Fibroblast of skin of left biceps (primary cell): ENCODE results near the gene SLC33A1.
"Not testable (repeated sequence)": the region's sequence is repeated elsewhere in the genome, so short reads cannot be mapped to it uniquely, and the experiment has no call there.

Source experiments
- DNase-seq, 2 experiments: peaks; one replicate each; pipeline ENCODE4 v3.0.0-alpha.2; 2013; ENCODE audit warnings: low read depth in 2 of 2

SLC33A1 gene

GRCh38 chr3:155854141-155854940, at the start of gene SLC33A1:
Gene SLC33A1, minus strand, starts transcription at chr3:155854427. Its CDS starts 430 bp downstream, at chr3:155853997.
- peak; percentile 98 to 99 for DNase-seq

DNA sequence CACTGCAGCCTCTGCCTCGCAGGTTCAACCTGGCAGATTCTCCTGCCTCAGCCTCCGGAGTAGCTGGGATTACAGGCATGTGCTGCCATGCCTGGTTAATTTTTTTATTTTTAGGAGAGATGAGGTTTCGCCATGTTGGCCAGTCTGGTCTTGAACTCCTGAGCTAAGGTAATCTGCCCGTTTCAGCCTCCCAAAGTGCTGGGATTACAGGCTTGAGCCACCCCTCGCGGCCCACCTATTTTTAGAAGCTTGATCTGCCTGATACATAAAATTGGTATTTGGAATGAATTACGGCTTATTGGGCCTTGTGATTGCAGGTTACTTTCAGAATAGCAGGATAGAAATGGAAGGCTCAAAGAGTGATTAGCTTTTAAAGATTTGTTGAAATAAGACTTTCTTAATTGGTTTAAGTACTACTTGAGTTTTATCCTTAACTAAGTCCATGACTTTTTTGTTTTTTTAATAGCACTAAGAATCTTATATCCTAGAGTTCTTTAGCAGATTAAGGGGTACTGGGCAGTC, 41.2 kb upstream of the SLC33A1 start:
- no peak for DNase-seq

DNA sequence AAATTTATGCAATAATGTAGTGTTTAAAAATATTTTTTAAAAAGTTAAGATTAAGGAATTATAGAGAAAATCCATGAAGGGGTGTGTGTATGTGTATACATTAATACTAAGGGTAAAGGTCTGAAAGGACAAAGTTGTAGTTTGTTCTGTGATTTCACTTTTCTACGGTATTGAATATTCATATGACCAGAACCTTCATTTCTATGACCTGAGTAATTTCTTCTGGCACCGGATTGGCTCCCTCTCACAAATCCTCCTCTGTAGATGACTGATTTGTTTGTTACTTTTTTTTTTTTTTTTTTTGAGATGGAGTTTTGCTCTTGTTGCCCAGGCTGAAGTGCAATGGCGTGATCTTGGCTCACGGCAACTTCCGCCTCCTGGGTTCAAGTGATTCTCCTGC, 37.1 kb upstream of the SLC33A1 start:
- no peak for DNase-seq

- DNase-seq, result no peak
These were observed 36.5 kb upstream of the SLC33A1 start for GRCh38 chr3:155890671-155891190.

DNA sequence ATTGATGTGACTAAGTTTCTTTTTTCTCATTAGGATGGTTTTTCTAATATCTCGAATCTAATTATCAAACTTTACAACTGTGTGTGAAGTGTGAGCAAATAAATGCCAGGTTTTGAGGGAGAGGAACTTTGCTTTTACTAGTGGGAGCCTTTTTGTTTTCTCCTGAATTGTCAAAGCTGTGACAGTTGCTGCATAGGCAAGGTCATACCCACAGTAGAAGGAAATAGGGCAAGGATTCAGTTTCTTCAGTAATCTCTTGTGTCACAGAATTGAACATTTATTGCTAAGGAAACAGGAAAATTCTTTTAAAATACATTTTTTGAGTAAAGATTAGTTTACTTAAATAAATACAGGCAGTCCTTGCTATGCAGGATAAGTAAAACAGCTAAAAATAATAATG, 35.7 kb upstream of the SLC33A1 start:
- DNase-seq, result no peak

- no peak for DNase-seq
These were observed 35.0 kb upstream of the SLC33A1 start for GRCh38 chr3:155889212-155889611.

DNA sequence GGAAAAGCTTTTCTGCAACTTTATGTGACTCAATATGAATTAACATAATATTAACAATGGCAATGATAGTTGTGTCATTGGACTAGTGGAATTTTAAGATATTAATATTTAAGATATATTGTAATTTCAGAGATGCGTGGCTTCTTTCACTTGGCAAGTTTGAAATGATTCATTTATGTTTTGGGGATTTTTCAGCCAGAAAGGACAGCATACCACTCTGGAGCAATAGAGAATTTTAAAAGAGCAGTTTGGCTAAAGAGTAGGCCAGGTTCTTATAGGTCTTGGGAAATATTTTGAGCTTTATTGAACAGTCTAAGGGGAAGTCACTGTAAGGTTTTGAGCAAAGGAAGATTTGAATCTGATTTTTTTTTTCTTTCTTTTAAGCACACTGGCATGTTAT, 32.7 kb upstream of the SLC33A1 start:
- no peak for DNase-seq

DNA sequence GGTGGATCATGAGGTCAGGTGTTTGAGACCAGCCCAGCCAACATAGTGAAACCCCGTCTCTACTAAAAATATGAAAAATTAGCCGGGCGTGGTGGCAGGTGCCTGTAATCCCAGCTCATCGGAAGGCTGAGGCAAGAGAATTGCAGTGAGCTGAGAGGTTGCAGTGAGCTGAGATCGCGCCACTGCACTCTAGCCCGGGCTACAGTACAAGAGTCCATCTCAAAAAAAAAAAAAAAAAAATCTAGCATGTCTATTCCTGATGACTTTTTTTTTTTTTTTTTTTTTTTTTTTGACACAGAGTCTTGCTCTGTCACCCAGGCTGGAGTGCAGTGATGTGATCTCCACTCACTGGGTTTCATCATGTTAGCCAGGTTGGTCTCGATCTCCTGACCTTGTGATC, 32.1 kb upstream of the SLC33A1 start:
- not testable (repeated sequence) for DNase-seq

GRCh38 chr3:155885292-155885691, 31.1 kb upstream of the SLC33A1 start:
- no peak for DNase-seq

- DNase-seq, result no peak
These were observed 30.1 kb upstream of the SLC33A1 start for GRCh38 chr3:155884292-155884691.

GRCh38 chr3:155880286-155880685, 26.1 kb upstream of the SLC33A1 start:
- DNase-seq, result no peak

- no peak for DNase-seq
These were observed 22.3 kb upstream of the SLC33A1 start for GRCh38 chr3:155876503-155876902.

GRCh38 chr3:155876037-155876436, 21.8 kb upstream of the SLC33A1 start:
- DNase-seq, result no peak

- no peak for DNase-seq
These were observed 18.8 kb upstream of the SLC33A1 start for GRCh38 chr3:155872904-155873646.

DNA sequence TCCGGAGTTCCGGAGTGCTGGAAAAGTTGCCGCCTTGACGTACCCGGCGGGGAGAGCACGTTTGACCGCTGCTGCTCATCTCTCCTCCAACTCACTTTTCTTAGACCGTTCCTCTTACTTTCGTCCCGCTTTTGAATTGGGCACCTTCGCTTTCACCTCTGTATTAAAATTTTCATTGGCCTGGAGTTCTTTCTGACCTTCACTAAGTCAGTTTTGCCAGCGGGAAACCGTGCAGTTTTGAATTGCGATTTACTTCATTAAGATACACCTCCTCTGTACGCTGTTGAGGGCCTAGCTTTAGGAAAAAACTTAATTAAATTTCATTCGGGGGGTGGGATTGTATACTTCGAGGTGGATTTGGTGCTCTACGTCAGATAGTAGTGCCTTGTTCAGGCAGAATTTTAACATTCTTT, 17.5 kb upstream of the SLC33A1 start:
- no peak for DNase-seq

GRCh38 chr3:155870945-155871745, 16.9 kb upstream of the SLC33A1 start:
- no peak for DNase-seq

- DNase-seq, result peak; percentile 86 to 91
These were observed 16.1 kb upstream of the SLC33A1 start, which contains the start of gene GMPS for GRCh38 chr3:155870133-155870944. Gene GMPS, plus strand, starts transcription at chr3:155870650. Its CDS starts 221 bp downstream, at chr3:155870871.

DNA sequence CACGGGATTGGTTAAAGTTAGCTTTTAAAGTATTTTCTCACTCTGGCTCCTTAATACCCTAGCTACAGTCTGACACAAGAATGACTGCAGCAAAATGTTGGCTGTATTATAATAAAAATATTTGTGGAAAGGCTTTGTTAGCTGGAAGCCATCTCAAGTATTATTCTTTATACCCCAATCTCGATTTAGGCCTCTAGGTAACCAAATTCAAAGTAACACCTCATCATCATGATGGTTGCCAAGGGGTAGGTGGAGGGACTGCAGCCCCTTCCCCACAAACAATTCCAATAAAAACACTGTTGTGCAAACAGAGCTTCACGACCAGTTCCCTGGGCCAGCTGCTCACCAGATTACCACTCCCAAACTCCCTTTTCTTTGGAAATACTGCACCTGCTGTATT, 15.5 kb upstream of the SLC33A1 start:
- no peak for DNase-seq

DNA sequence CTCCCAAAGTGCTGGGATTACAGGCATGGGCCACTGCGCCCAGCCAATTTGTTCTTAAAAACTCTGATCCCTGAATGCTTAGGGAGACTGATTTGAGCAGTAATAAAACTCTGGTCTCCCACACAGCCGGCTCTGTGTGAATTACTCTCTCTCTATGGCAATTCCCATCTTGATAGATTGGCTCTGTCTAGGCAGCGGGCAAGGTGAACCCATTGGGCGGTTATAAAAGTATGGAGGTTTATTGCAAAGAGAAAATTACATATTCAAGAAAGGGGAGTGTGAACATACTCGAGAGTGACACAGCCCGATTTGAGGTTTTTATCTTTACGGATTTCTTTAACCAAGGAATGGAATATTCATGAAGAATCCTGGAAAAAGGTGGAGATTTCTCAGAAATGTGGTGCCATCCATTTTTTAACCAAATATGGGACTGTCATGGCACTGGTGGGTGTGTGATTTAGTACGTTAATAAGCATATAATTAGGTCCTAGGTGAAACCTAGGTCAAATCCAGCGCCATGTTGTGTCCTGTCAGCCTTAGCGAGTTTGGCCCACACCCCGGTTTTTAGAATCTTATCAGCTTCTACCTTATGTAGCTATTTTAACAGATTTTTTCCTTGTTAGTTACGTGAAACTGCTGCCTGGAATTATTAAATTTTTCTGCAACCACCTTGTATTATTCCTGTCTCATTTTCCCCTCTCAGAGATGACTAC, 9.0 kb upstream of the SLC33A1 start:
- DNase-seq, result no peak
